Transverse colon (tissue), 3 donors: ENCODE data around the gene HSPB7.

Experiments used
- EP300 ChIP-seq: sonication (generic); formaldehyde crosslinking; IDR thresholded peaks from one replicate; pipeline ENCODE4 v1.6.1; 2017; ENCODE audit warnings: antibody characterized with exemption, low read depth
- TF ChIP-seq, protein P1 (sequence below), 5 experiments: fragments of 200-600 bp in 3 of 5; fragments of 450-650 bp in 2 of 5; sonication (generic) in 3 of 5; IDR thresholded peaks; 1 replicate in 2 of 5; 2 replicates in 3 of 5; pipeline ENCODE4 v1.5.1; 2016 to 2017; ENCODE audit warnings: antibody characterized with exemption in 5 of 5, inconsistent platforms in 3 of 5, mild to moderate bottlenecking in 2 of 5, moderate library complexity in 1 of 5

DNA sequence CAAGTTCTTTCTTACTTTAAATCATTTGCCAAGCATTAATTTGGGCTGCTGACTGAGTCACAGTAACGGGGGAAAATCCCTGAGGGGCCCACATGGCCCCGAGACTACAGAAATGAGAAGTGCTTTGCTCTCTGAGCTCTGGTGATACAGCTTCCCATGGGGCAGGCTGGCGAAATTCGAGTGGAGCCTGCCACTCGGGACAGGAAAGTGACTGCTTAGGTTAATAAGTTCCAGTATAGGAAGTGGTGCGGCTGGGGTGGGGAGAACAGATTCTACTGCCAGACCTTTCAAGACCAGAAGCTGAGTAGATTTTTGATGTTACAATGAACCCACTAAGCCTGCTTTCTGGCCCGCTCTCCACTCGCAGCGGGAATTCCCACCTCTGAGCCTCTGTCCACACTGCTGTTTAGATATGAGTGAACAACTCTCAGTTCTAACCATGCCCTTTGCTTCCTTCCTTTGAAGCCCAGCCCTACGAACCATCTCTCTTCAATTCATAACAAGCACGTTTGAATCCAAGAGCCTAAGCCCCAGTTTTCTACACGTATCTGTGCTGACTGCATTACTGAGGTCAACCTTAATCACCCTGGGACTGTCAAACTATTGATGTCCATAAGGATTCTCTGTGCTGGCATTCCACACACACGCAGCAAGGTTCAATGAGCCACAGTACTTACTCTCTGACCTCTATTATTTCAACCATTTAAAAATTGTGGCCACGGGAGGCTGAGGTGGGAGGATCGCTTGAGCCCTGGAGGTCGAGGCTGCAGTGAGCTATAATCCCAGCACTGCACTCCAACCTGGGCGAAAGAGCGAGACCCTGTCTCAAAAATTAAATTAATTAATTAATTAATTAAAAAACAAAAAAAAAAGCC is 51.5 kb downstream of the HSPB7 start:
- TF ChIP-seq, protein P1, sequence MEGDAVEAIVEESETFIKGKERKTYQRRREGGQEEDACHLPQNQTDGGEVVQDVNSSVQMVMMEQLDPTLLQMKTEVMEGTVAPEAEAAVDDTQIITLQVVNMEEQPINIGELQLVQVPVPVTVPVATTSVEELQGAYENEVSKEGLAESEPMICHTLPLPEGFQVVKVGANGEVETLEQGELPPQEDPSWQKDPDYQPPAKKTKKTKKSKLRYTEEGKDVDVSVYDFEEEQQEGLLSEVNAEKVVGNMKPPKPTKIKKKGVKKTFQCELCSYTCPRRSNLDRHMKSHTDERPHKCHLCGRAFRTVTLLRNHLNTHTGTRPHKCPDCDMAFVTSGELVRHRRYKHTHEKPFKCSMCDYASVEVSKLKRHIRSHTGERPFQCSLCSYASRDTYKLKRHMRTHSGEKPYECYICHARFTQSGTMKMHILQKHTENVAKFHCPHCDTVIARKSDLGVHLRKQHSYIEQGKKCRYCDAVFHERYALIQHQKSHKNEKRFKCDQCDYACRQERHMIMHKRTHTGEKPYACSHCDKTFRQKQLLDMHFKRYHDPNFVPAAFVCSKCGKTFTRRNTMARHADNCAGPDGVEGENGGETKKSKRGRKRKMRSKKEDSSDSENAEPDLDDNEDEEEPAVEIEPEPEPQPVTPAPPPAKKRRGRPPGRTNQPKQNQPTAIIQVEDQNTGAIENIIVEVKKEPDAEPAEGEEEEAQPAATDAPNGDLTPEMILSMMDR (IDR thresholded peaks at IDR 0.05) = no peak
- no peak for TF ChIP-seq EP300
